Liver (tissue), 3 donors: ENCODE data around the gene KAT6B.

Experiments used
- ATF3 ChIP-seq: IDR thresholded peaks from 2 replicates; pipeline ENCODE4 v1.6.1; 2016; ENCODE audit warnings: antibody characterized with exemption
- CTCF ChIP-seq: fragments of 150-350 bp; IDR thresholded peaks from 2 replicates; pipeline ENCODE4 v1.5.1; 2017; ENCODE audit warnings: improper control_type of control experiment, low read depth, low read length; ENCODE audit not compliant: missing input control
- EGR1 ChIP-seq, 2 donors: IDR thresholded peaks; 2 replicates each; pipeline ENCODE4 v1.6.1; 2016 to 2018; ENCODE audit warnings: antibody characterized with exemption in 2 of 2, low read depth in 2 of 2
- GABPA ChIP-seq, 2 donors: IDR thresholded peaks in 1 of 2; conservative IDR thresholded peaks in 1 of 2; 2 replicates each; pipeline ENCODE4 v1.6.1; 2016; ENCODE audit warnings: antibody characterized with exemption in 2 of 2, mild to moderate bottlenecking in 1 of 2, moderate library complexity in 1 of 2
- RAD21 ChIP-seq, 2 donors: IDR thresholded peaks; 2 replicates each; pipeline ENCODE4 v1.6.1; 2016; ENCODE audit warnings: antibody characterized with exemption in 2 of 2, mild to moderate bottlenecking in 2 of 2
- REST ChIP-seq: IDR thresholded peaks from 2 replicates; pipeline ENCODE4 v1.6.1; 2016; ENCODE audit warnings: antibody characterized with exemption, mild to moderate bottlenecking
- RXRA ChIP-seq, 2 donors: IDR thresholded peaks; 2 replicates each; pipeline ENCODE4 v1.6.1; 2017 to 2018; ENCODE audit warnings: antibody characterized with exemption in 2 of 2, mild to moderate bottlenecking in 1 of 2
- SP1 ChIP-seq: IDR thresholded peaks from 2 replicates; pipeline ENCODE4 v1.6.1; 2018; ENCODE audit warnings: antibody characterized with exemption, mild to moderate bottlenecking
- TAF1 ChIP-seq: conservative IDR thresholded peaks from 2 replicates; pipeline ENCODE4 v1.6.1; 2016; ENCODE audit warnings: antibody characterized with exemption, mild to moderate bottlenecking
- YY1 ChIP-seq: IDR thresholded peaks from 2 replicates; pipeline ENCODE4 v1.6.1; 2016; ENCODE audit warnings: antibody characterized with exemption, mild to moderate bottlenecking
- ZBTB33 ChIP-seq: IDR thresholded peaks from 2 replicates; pipeline ENCODE4 v1.6.1; 2016; ENCODE audit warnings: antibody characterized with exemption
- donor health status: healthy.
- donor health status: healthy.

- TF ChIP-seq TAF1 (no peak), CTCF (no peak), SP1 (no peak), RXRA (IDR thresholded peaks at IDR 0.05) (no peak), GABPA (IDR thresholded peaks at IDR 0.05 in 1 of 2, conservative IDR thresholded peaks at IDR 0.05 in 1 of 2) (no peak), ATF3 (no peak), RAD21 (IDR thresholded peaks at IDR 0.05) (no peak), YY1 (no peak), ZBTB33 (no peak), EGR1 (IDR thresholded peaks at IDR 0.05; ENCODE audit: low read depth in 2 of 2) (no peak), REST (no peak)
These were observed 16.3 kb upstream of the KAT6B start for GRCh38 chr10:74810087-74810486.
